ENCODE measurements around the gene PRICKLE4. TPM values are rescaled to one million over a fixed set of nuclear protein-coding genes. Genes with fewer than 3 reads are reported as not detected.

PRICKLE4 gene
- total and polyA plus RNA-seq, 2 of the 8 experiments (the other 6 are each of a cell fraction or from before 2014, with no cell fraction given), result 0.32 to 1.4 TPM

- TF ChIP-seq EP300 (IDR thresholded peaks at IDR 0.05; ENCODE audit: borderline replicate concordance in 1 of 2, low read depth in 2 of 2, low read length in 2 of 2), result peak in 1 of 2 experiments; percentile 48; a peak in 1 of 3 replicates
- no peak for TF ChIP-seq E2F6 (IDR thresholded peaks at IDR 0.05)
- TF ChIP-seq CBX5 (IDR thresholded peaks at IDR 0.05; ENCODE audit: low read depth, low read length), result no peak
- TF ChIP-seq CEBPB (IDR thresholded peaks at IDR 0.05; ENCODE audit: low read depth, low read length), result no peak
- TF ChIP-seq POLR2A (IDR thresholded peaks at IDR 0.05; ENCODE audit: control extremely low read depth in 1 of 2, low read depth in 2 of 2, low read length in 2 of 2), result peak; percentile 90 to 97
- no peak for TF ChIP-seq CHD7 (IDR thresholded peaks at IDR 0.05; ENCODE audit: insufficient replicate concordance, low read length)
Measured at GRCh38 chr6:41787219-41787917, 6.8 kb downstream of the PRICKLE4 start, which contains the start of gene TOMM6 (continued).
